Muscle of leg (tissue), 16 donors: ENCODE data around the gene DLD. TPM values are rescaled to one million over a fixed set of nuclear protein-coding genes. Genes with fewer than 3 reads are reported as not detected.
"Not testable (repeated sequence)": the region's sequence is repeated elsewhere in the genome, so short reads cannot be mapped to it uniquely, and the experiment has no call there.

Experiments
- DNase-seq: peaks from one replicate; pipeline ENCODE4 v3.0.0; 2013
- H3K27ac ChIP-seq: one replicate; pipeline ENCODE4 v1.5.1; 2013; ENCODE audit warnings: mild to moderate bottlenecking, low read length, control low read depth
- H3K27me3 ChIP-seq: one replicate; pipeline ENCODE4 v1.6.1; 2013; ENCODE audit warnings: low read length; ENCODE audit not compliant: control insufficient read depth, insufficient read depth
- H3K36me3 ChIP-seq: one replicate; pipeline ENCODE4 v1.6.1; 2013; ENCODE audit warnings: low read length; ENCODE audit not compliant: control insufficient read depth, insufficient read depth
- H3K4me1 ChIP-seq: one replicate; pipeline ENCODE4 v1.6.1; 2013; ENCODE audit warnings: low read length; ENCODE audit not compliant: control insufficient read depth, insufficient read depth
- H3K4me3 ChIP-seq: one replicate; pipeline ENCODE4 v1.5.1; 2013; ENCODE audit warnings: low read length, control low read depth
- H3K9me3 ChIP-seq: replicated peaks from 2 replicates; pipeline ENCODE4 v1.6.1; 2013; ENCODE audit warnings: low read depth, low read length; ENCODE audit not compliant: control insufficient read depth
- WGBS: methylation state at CpG from one replicate; pipeline ENCODE4 v1.1.5; 2013; ENCODE audit warnings: missing lambda C conversion rate; ENCODE audit not compliant: insufficient coverage; 5-methylcytosine and 5-hydroxymethylcytosine counted together
- long read RNA-seq, 11 donors: transcript quantifications; one replicate each; lab custom pipeline, GENCODE V29; 2026
- polyA plus RNA-seq, 8 donors: library from polyadenylated mRNA; unstranded; fragments of 120-200 nt; gene quantifications; one replicate each; pipeline versions ENCODE4 v1.2.1 to v1.2.3, GENCODE V29; 2013; ENCODE audit warnings: inconsistent platforms in 1 of 8, low replicate concordance in 1 of 8; ENCODE audit not compliant: insufficient read length in 8 of 8, insufficient read depth in 1 of 8
- total RNA-seq: library from RNA; stranded (reverse); fragments of 120-200 nt; gene quantifications from one replicate; pipeline ENCODE4 v1.2.4, GENCODE V29; 2013

DLD gene
- 42.6 TPM for total RNA-seq
- 10 to 100 TPM; 73.1 to 90.3 (median 79.4) TPM for polyA plus RNA-seq
- long read RNA-seq, donor 1, transcript DLD-201 (14 exons, 3,755 nt) = major isoform, 12 of 454 reads
- long read RNA-seq, donor 1, partial matches to known transcripts = 437 of 454 reads
- long read RNA-seq, donor 1, other reads (novel, unspliced or antisense) = 5 of 454 reads
- long read RNA-seq, donor 2, partial matches to known transcripts = 77 of 79 reads
- long read RNA-seq, donor 2, other reads (novel, unspliced or antisense) = 0 of 79 reads
- long read RNA-seq, donor 3, transcript DLD-201 (14 exons, 3,755 nt) = major isoform, 31 of 825 reads
- long read RNA-seq, donor 3, partial matches to known transcripts = 776 of 825 reads
- long read RNA-seq, donor 3, other reads (novel, unspliced or antisense) = 16 of 825 reads
- long read RNA-seq, donor 4, transcript DLD-201 (14 exons, 3,755 nt) = major isoform, 12 of 261 reads
- long read RNA-seq, donor 4, partial matches to known transcripts = 243 of 261 reads
- long read RNA-seq, donor 4, other reads (novel, unspliced or antisense) = 6 of 261 reads
- long read RNA-seq, donor 5, transcript DLD-201 (14 exons, 3,755 nt) = major isoform, 52 of 1,594 reads
- long read RNA-seq, donor 5, partial matches to known transcripts = 953 of 1,594 reads
- long read RNA-seq, donor 5, other reads (novel, unspliced or antisense) = 585 of 1,594 reads
- long read RNA-seq, donor 6, transcript DLD-201 (14 exons, 3,755 nt) = major isoform, 35 of 948 reads
- long read RNA-seq, donor 6, partial matches to known transcripts = 889 of 948 reads
- long read RNA-seq, donor 6, other reads (novel, unspliced or antisense) = 19 of 948 reads
- long read RNA-seq, donor 7, transcript DLD-201 (14 exons, 3,755 nt) = major isoform, 18 of 1,064 reads
- long read RNA-seq, donor 7, partial matches to known transcripts = 959 of 1,064 reads
- long read RNA-seq, donor 7, other reads (novel, unspliced or antisense) = 85 of 1,064 reads
- long read RNA-seq, donor 8, transcript DLD-201 (14 exons, 3,755 nt) = major isoform, 14 of 1,006 reads
- long read RNA-seq, donor 8, partial matches to known transcripts = 700 of 1,006 reads
- long read RNA-seq, donor 8, other reads (novel, unspliced or antisense) = 291 of 1,006 reads
- long read RNA-seq, donor 9, transcript DLD-201 (14 exons, 3,755 nt) = major isoform, 19 of 732 reads
- long read RNA-seq, donor 9, partial matches to known transcripts = 682 of 732 reads
- long read RNA-seq, donor 9, other reads (novel, unspliced or antisense) = 27 of 732 reads
- long read RNA-seq, donor 10, transcript DLD-201 (14 exons, 3,755 nt) = major isoform, 39 of 1,474 reads
- long read RNA-seq, donor 10, partial matches to known transcripts = 1,425 of 1,474 reads
- long read RNA-seq, donor 10, other reads (novel, unspliced or antisense) = 7 of 1,474 reads
- long read RNA-seq, donor 11, transcript DLD-201 (14 exons, 3,755 nt) = major isoform, 23 of 807 reads
- long read RNA-seq, donor 11, partial matches to known transcripts = 575 of 807 reads
- long read RNA-seq, donor 11, other reads (novel, unspliced or antisense) = 207 of 807 reads

- peaks cover 9% of the 10 kb centered on the region for H3K4me1 ChIP-seq
- WGBS = under 1% methylated on average over 53 of the region's 55 CpGs
- H3K9me3 ChIP-seq = no peaks in the 10 kb centered on the region
Measured at GRCh38 chr7:107890962-107891635, at the start of gene DLD. DLD (plus strand) TSS chr7:107891183; CDS start chr7:107891251, 68 bp downstream.

DNA sequence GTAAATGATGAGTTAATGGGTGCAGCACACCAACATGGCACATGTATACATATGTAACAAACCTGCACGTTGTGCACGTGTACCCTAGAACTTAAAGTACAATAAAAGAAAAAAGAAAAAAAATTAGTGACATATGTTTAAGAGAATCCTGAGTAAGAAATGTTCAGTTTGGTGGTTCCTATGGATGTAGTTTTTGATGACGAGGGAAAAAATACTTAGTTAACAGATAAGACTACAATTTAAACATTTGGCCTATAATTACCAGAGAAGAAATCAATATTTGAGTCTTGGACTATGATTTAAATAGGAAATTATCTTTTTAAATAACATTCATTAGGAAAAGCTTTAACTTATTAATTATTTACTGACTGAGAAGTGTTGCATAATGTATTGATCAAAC, 48.8 kb upstream of the DLD start:
- DNase-seq = no peak
- no peaks in the 10 kb centered on the region for H3K27me3 ChIP-seq
- peaks cover 7% of the 10 kb centered on the region for H3K4me1 ChIP-seq
- no CpG with 5 or more reads among the region's 3 CpGs for WGBS
- H3K27ac ChIP-seq = no peak overlapping the region
- H3K9me3 ChIP-seq = no peaks in the 10 kb centered on the region
- no peaks in the 10 kb centered on the region for H3K36me3 ChIP-seq
- H3K4me3 ChIP-seq = no peak overlapping the region

More at GRCh38 chr7:107890962-107891635, at the start of gene DLD:
- Histone ChIP-seq H3K4me3 (peak within 1 kb of the TSS; percentile 75), H3K27me3 (no peaks in the 10 kb centered on the region), H3K36me3 (peaks cover 15% of the 10 kb centered on the region), H3K27ac (peak within 1 kb of the TSS; percentile 87)
- peak; percentile 97 for DNase-seq

GRCh38 chr7:107843184-107843583, 47.8 kb upstream of the DLD start:
- H3K4me3 ChIP-seq = no peak overlapping the region
- H3K27ac ChIP-seq = no peak overlapping the region
- peaks cover 7% of the 10 kb centered on the region for H3K4me1 ChIP-seq
- H3K27me3 ChIP-seq = no peaks in the 10 kb centered on the region
- WGBS = 92% methylated on average over 13 of the region's 16 CpGs
- no peaks in the 10 kb centered on the region for H3K9me3 ChIP-seq
- no peak for DNase-seq
- no peaks in the 10 kb centered on the region for H3K36me3 ChIP-seq

DNA sequence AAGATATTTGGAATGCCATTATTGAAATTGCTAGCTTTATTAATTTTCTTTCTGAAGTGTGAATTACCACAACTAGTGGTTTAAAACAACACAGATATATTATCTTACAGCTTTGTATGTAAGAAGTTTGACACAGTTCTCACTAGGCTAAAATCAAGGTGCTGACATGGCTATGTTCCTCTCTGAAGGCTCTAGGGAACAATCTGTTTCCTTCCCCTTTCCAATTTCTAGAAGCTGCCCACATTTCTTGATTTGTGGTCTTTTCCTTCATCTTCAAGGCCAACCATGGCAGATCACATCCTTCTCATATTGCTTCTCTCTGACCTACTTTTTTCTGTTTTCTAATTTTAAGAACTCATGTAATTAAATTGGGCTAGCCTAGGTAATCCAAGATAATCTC, 44.7 kb upstream of the DLD start:
- H3K36me3 ChIP-seq = no peaks in the 10 kb centered on the region
- H3K27me3 ChIP-seq = no peaks in the 10 kb centered on the region
- H3K9me3 ChIP-seq = no peaks in the 10 kb centered on the region
- H3K4me3 ChIP-seq = no peak overlapping the region
- no peak overlapping the region for H3K27ac ChIP-seq
- H3K4me1 ChIP-seq = peaks cover 7% of the 10 kb centered on the region
- DNase-seq = peak; percentile 54

- no peaks in the 10 kb centered on the region for H3K27me3 ChIP-seq
- no peak overlapping the region for H3K27ac ChIP-seq
- WGBS = 95% methylated on average over 11 of the region's 18 CpGs
- H3K9me3 ChIP-seq = no peaks in the 10 kb centered on the region
- no peaks in the 10 kb centered on the region for H3K36me3 ChIP-seq
- no peak for DNase-seq
- no peak overlapping the region for H3K4me3 ChIP-seq
- peaks cover 7% of the 10 kb centered on the region for H3K4me1 ChIP-seq
Measured at GRCh38 chr7:107847168-107847835, 43.7 kb upstream of the DLD start.

GRCh38 chr7:107847836-107848175, 43.2 kb upstream of the DLD start:
- not testable (repeated sequence) for H3K9me3 ChIP-seq, H3K27me3 ChIP-seq, H3K4me3 ChIP-seq, DNase-seq, H3K27ac ChIP-seq, H3K36me3 ChIP-seq, H3K4me1 ChIP-seq
- 98% methylated on average over 9 of the region's 20 CpGs for WGBS

DNA sequence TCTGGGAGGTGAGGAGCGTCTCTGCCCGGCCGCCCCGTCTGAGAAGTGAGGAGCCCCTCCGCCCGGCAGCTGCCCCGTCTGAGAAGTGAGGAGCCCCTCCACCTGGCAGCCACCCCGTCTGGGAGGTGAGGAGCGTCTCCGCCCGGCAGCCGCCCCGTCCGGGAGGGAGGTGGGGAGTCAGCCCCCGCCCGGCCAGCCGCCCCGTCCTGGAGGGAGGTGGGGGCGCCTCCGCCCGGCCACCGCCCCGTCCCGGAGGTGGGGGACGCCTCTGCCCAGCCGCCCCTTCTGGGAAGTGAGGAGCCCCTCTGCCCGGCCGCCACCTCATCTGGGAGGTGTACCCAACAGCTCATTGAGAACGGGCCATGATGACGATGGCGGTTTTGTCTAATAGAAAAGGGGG, 42.8 kb upstream of the DLD start:
- not testable (repeated sequence) for H3K9me3 ChIP-seq, H3K4me3 ChIP-seq, H3K4me1 ChIP-seq, H3K27ac ChIP-seq, H3K27me3 ChIP-seq, H3K36me3 ChIP-seq, DNase-seq
- 95% methylated on average over 14 of the region's 31 CpGs for WGBS

- H3K4me3 ChIP-seq = no peak overlapping the region
- WGBS = 100% methylated on average over 1 of the region's 4 CpGs
Measured at GRCh38 chr7:107850216-107850615, 40.8 kb upstream of the DLD start.

DNA sequence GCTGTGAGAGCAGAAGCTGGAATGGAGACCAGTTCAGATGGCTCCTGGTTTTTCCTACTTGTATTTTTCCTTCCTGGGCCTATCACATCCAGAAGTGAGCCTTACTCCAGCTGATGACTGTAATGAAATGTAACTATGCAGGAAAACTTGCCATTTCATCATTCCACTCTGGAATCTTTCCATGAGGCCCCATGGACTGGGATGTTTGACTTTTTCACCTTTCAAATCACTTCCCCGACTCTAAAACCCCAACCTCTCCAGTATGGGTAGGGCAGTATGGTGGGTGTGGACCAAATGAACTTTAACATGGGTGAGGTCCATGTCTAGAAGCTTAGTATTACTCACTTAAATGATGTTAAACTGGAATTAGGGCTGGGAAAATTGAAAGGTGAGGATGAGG, 40.3 kb upstream of the DLD start:
- DNase-seq = no peak

More at GRCh38 chr7:107850216-107850615, 40.8 kb upstream of the DLD start:
- no peak for DNase-seq
- Histone ChIP-seq H3K4me1 (no peaks in the 10 kb centered on the region), H3K27me3 (no peaks in the 10 kb centered on the region), H3K9me3 (no peaks in the 10 kb centered on the region), H3K27ac (no peak overlapping the region), H3K36me3 (no peaks in the 10 kb centered on the region)

More for the DNA sequence above, 40.3 kb upstream of the DLD start:
- Histone ChIP-seq H3K4me3 (no peak overlapping the region), H3K27me3 (no peaks in the 10 kb centered on the region), H3K36me3 (no peaks in the 10 kb centered on the region), H3K27ac (no peak overlapping the region), H3K9me3 (no peaks in the 10 kb centered on the region), H3K4me1 (no peaks in the 10 kb centered on the region)
- WGBS = no CpG with 5 or more reads among the region's 1 CpG
